SH-SY5Y (cell line): ENCODE data around the gene OR7D4.

Experiments
- GATA2 ChIP-seq: IDR thresholded peaks from 2 replicates; pipeline ENCODE4 v1.6.1; 2011; ENCODE audit warnings: mild to moderate bottlenecking, low read depth, low read length
- GATA3 ChIP-seq: IDR thresholded peaks from 2 replicates; pipeline ENCODE4 v1.6.1; 2011; ENCODE audit warnings: low read depth, mild to moderate bottlenecking, low read length, moderate library complexity

GRCh38 chr19:9166846-9167245, 52.5 kb downstream of the OR7D4 start:
- TF ChIP-seq GATA2 (no peak), GATA3 (no peak)
